Activated T-cell treated with anti-CD3 and anti-CD28 coated beads, Interleukin-2, amount 50 U/mL, for 48 hours (primary cell): ENCODE measurements around the gene MRPL40.

ENCODE experiments used
- DNase-seq, 2 experiments: peaks; one replicate each; pipeline ENCODE4 v3.0.0-alpha.2; 2020

MRPL40 gene

GRCh38 chr22:19483481-19484244 is 51.3 kb downstream of the MRPL40 start:
- DNase-seq, result peak in 1 of 2 experiments; percentile 15
